ENCODE data around the gene FRZB.

GRCh38 chr2:182912518-182912915 lies 46.1 kb upstream of the FRZB start:
- TF ChIP-seq YY1 (IDR thresholded peaks at IDR 0.05; ENCODE audit: insufficient read depth, insufficient read length) (no peak), ZNF274 (IDR thresholded peaks at IDR 0.05; ENCODE audit: low read depth, low read length) (no peak)

All from NT2/D1 (cell line).